Left forelimb (tissue), 1 donor: ENCODE results near the gene SRSF8.

Experiments
- DNase-seq: peaks from one replicate; pipeline ENCODE4 v3.0.0-alpha.2; 2018; ENCODE audit warnings: low spot score

SRSF8 gene

GRCh38 chr11:95070471-95070870, 3.8 kb downstream of the SRSF8 start:
- DNase-seq: no peak

DNA sequence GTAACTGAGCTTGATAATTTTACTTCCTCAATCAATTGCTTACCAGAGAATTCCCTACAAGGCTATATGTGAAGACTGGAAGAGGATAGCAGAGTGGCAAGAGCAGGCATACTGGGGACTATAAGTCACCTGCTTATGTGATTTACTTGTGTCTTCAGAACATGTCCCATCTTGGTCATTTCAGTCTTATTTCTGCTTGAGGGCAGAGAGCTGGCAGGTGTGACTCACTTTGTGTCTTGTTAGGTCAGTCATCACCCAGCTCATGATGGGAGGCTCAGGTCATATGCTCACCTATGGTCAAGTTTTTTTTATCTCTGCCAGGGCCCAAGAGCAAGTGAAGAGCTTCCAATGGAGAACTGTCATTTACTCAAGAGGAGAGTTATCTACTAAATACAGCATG, 6.2 kb downstream of the SRSF8 start:
- DNase-seq: no peak

DNA sequence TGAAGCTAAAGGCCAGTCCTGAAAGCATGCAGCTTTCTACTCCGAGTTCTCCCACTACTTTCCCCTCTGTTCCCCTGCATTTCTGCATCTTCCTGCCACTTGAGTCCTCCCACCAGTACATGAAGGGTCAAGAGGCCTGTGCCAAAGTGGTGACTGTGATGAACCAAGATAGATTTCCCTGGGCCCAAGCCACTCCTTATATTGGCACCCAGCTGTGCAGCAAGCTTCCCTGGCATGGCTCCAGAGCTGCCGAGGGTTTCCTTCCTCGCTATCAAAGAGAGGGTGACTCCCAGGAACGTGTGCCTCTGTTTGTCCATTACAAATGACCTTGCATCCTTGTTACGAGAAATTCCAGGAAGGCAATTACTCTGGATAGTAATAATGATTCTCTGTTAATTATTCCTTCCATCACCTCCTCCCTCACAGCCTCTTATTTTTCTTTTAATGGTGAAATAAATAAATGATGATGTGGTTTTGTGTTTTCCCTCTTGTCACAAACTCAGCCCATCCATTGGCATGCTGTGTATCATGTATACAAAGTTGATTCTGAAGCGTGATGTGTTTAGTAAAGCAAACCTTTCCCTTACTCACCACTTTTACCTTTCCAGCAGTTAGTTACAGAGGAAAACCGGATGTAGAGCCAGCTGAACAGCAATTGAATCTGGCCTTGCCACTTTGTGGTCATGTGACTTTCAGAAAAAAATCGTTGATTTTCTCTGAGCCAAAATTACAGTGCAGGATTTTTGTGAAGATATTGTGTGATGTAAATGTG, 8.3 kb downstream of the SRSF8 start:
- DNase-seq: no peak

DNA sequence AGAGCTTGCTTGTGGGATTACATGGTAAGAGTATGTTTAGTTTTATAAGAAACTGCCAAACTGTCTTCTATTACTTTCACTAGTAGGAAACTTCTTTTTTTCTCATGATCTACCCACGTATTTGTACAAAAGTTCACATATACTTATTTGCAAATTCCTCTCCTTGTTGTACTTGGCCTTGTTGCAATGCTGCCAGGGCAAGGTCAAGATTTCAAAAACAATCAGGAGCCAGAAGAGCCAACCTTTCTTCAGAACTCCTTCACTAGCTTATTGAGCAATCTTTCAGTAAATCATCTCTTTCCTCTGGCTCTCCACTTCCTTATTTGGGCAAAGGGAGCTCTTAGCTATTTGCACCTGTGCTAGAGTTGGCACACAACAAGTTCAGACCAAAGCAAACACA, 9.7 kb downstream of the SRSF8 start:
- no peak for DNase-seq

GRCh38 chr11:95076981-95077380, 10.3 kb downstream of the SRSF8 start:
- no peak for DNase-seq

GRCh38 chr11:95078526-95078925, 11.8 kb downstream of the SRSF8 start:
- DNase-seq: no peak

DNA sequence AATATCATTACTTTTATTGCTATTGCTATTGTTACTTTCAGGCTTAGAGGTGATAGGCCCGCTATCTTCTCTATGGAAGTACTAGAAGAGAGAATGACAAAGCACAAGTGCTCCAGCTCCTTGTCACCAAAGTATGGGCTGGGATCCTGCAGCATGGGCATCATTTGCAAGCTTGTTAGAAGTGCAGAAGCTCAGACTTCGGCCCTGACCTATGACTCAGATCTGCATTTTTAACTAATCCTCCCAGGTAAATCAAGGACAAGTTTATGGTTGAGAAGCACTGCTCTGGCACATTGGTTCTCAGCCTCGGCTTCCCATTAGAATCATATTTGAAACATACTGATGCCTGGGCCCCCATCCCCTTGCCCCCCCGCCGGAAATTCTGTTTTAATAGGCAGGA, 14.3 kb downstream of the SRSF8 start:
- DNase-seq: no peak

DNA sequence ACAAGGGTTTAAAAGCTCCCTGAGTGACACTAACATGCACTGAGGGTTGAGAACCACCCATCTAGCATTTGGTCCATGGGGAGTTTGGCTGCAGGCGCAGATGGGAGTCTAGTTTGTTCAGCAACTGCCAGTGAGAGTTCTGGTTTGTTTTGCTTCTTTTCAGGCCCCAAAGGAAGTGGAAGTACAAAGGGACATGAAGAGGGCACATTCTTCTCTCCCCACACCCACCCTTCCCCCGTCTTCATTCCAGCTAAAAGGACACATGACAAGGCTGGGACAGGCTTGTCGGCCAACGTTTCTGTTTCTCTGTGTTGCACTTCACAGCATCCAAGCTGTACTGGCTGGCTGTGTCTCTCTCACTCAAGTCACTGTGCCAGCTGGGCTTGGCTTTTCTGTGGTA, 14.7 kb downstream of the SRSF8 start:
- no peak for DNase-seq

DNA sequence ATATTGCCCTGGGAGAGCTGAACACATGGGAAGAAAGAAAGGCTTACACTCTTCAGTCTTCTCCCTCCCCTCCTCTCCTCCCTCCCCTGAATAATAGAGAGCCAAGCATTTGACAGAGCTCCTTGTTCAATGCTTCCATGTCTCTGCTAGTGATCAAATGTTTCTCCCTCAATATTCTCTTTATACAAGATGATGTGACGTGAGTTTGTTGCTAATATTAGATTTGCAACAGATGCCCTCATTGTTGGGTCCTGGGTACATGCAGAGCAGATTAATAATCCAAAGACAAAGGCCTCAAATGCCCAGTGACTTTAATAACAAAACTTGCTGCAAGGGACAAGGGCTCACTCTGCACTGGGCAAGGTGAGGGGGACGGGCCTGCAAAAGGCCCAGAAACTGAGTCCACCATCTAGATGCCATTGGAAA, 15.9 kb downstream of the SRSF8 start:
- no peak for DNase-seq

- no peak for DNase-seq
These were observed 17.8 kb downstream of the SRSF8 start for GRCh38 chr11:95084509-95084908.

- DNase-seq: no peak
These were observed 18.5 kb downstream of the SRSF8 start for GRCh38 chr11:95085117-95085816.

DNA sequence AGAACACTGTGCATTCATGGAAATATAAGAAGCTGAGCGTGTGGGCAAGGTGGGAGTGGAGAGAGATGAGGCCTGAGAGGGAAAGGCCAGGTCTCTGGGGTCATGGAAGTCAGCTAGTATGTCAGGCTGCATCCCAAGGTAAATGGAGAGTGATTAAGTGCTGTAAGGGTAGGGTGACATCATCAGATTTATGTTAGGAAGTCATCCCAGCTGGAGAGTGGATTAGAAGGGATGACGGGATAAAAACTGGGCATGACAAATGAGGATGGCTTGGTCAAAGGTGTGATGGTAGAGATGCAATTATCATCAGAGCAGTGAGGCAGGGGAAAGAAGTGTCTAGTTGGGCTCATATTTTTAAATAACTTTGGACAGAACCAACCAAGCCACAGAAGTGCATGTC, 19.4 kb downstream of the SRSF8 start:
- DNase-seq: no peak

DNA sequence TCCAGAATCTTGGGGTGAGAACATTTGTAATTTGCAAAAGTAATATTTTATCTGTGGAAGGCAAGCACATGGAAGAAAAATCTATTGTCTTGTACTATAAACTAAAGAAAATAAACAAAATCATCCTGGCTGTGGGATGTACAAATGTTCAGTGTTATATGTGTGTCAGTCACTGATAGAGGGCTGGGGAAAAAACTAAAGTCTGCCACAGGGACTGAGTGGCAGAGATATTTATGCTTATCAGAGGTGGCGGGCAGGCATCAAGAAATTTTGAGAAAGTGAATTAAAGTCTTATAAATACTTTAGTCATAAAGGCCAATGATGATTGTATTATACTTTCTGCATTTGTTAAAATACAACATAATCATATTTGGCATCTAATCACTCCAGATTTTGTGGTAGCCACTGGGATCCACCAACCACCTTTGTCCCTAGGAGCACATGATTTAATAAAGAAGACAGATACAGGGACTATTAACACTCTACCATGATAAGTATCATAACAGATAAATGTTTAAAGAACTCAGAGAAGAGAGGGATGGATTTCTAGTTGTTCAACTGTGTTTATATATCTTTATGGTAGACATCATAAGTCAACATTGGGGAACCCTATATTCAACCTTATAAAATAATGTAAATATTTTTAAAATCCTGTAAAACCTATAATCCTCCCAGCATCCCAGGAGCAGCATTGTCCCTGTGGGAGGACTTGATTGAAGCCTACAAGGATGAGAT, 20.3 kb downstream of the SRSF8 start:
- no peak for DNase-seq

GRCh38 chr11:95088946-95089619, 22.4 kb downstream of the SRSF8 start:
- no peak for DNase-seq

DNA sequence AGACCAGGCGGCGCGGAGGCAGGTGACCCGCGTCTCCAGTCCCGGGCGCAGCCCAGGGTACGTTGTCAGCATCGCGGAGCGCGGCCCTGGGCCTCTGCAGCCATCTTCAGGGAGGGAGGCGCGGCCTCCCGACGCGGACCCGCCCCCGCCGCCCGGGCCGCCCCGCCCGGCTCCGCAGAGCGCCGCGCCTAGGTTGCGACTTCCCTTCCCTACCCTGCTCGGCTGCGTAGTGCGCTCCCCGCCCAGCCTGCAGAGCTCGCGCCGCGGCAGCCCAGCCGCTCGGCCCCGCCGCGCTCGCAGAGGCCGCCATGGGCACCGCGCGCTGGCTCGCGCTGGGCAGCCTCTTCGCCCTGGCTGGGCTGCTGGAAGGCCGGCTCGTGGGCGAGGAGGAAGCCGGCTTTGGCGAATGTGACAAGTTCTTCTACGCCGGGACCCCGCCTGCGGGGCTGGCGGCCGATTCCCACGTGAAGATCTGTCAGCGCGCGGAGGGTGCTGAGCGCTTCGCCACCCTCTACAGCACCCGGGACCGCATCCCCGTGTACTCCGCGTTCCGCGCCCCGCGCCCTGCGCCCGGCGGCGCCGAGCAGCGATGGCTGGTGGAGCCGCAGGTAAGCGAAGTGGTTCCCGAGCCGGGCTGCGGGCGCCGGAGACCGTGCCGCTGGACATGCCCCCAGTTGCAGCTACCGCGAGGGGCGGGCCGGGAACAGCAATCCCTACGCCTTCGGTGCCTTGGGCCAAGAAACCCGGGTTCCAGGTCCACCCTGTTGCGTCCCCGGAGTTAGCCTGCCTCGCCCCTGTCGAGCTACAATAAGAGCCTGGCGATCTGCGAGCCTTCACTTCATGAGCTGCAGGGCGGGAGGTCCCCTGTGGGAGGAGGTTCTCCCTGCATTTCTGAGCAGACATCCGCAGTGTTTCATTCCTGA, 23.2 kb downstream of the SRSF8 start, which contains the start of gene ENDOD1:
Gene ENDOD1 (plus strand): TSS at position 227 of the 923 bp plus-strand sequence. CDS start 82 bp downstream, at position 309.
- peak; percentile 90 for DNase-seq

GRCh38 chr11:95091663-95092180, 25.0 kb downstream of the SRSF8 start:
- DNase-seq: no peak

DNA sequence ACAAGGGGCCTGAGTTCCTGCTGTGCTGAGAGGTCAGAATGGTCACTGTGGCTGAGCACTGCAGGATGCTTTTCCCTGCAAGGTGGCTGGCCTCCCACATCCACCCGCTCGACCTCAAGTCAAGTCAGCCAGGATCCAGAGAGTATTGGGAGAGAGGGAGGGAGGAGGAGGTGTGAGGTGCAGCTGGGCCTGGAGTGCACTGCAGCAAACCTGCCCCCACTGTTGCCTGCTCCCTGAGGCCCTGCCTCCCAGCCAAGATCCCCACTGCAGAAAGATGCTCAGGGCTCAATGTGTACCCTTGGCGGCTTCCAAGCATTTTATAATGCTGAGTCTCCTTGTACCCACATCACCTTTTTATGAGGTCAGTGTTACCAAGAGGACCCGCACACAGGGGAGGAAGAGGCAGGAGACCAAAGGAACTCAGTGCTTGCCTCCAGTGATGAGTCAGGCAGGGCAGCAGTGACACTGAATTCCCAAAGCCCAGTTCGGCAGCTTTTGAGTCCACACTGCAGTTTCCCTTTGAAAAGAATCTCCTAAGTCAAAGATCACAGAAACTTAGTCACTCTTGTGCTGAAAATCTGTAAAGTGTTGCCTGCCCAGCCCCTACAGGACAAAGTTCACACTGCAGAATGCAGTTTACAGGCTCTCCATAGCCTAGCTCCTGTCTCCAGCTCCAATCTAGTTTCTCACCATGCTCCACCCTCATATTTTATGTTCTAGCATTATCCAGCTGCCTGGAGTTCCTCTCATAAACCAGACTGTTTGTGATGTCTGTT, 26.0 kb downstream of the SRSF8 start:
- DNase-seq: no peak

- DNase-seq: no peak
These were observed 26.8 kb downstream of the SRSF8 start for GRCh38 chr11:95093548-95093947.

GRCh38 chr11:95095858-95096587, 29.3 kb downstream of the SRSF8 start:
- DNase-seq: no peak
